HG02610 (cell line): ENCODE measurements around the gene SPTBN1.
"Not testable (repeated sequence)": the region's sequence is repeated elsewhere in the genome, so short reads cannot be mapped to it uniquely, and the experiment has no call there.

Experiments used
- ATAC-seq: cut with Tn5 transposase; IDR thresholded peaks from one replicate; pipeline ENCODE4 v1.9.1; 2021; ENCODE audit warnings: mild to moderate bottlenecking, moderate library complexity; ENCODE audit not compliant: unreplicated experiment

The SPTBN1 gene

GRCh38 chr2:54468673-54469072 lies 12.5 kb downstream of the SPTBN1 start:
- no peak for ATAC-seq

- no peak for ATAC-seq
These were observed 13.4 kb downstream of the SPTBN1 start for GRCh38 chr2:54469484-54470053.

GRCh38 chr2:54470266-54470938 lies 14.3 kb downstream of the SPTBN1 start:
- ATAC-seq = no peak

GRCh38 chr2:54471221-54471711 lies 15.1 kb downstream of the SPTBN1 start:
- peak; percentile 91 for ATAC-seq

GRCh38 chr2:54473851-54474250 lies 17.7 kb downstream of the SPTBN1 start:
- ATAC-seq = no peak

GRCh38 chr2:54475285-54475684 lies 19.2 kb downstream of the SPTBN1 start:
- no peak for ATAC-seq

- ATAC-seq = no peak
These were observed 19.8 kb downstream of the SPTBN1 start for GRCh38 chr2:54475919-54476318.

- no peak for ATAC-seq
These were observed 20.7 kb downstream of the SPTBN1 start for GRCh38 chr2:54476852-54477251.

- no peak for ATAC-seq
These were observed 21.8 kb downstream of the SPTBN1 start for GRCh38 chr2:54477896-54478295.

GRCh38 chr2:54478899-54479298 lies 22.8 kb downstream of the SPTBN1 start:
- no peak for ATAC-seq

- ATAC-seq = no peak
These were observed 23.3 kb downstream of the SPTBN1 start for GRCh38 chr2:54479424-54479823.

- ATAC-seq = no peak
These were observed 23.9 kb downstream of the SPTBN1 start for GRCh38 chr2:54480025-54480424.

- ATAC-seq = no peak
These were observed 25.6 kb downstream of the SPTBN1 start for GRCh38 chr2:54481686-54482085.

GRCh38 chr2:54482715-54483114 lies 26.6 kb downstream of the SPTBN1 start:
- ATAC-seq = no peak

- ATAC-seq = no peak
These were observed 27.3 kb downstream of the SPTBN1 start for GRCh38 chr2:54483426-54483825.

- ATAC-seq = not testable (repeated sequence)
These were observed 29.6 kb downstream of the SPTBN1 start for GRCh38 chr2:54485756-54486155.

GRCh38 chr2:54486766-54487165 lies 30.6 kb downstream of the SPTBN1 start:
- no peak for ATAC-seq

GRCh38 chr2:54490863-54491262 lies 34.7 kb downstream of the SPTBN1 start:
- ATAC-seq = no peak

- ATAC-seq = no peak
These were observed 36.2 kb downstream of the SPTBN1 start for GRCh38 chr2:54492335-54492734.

- no peak for ATAC-seq
These were observed 38.0 kb downstream of the SPTBN1 start for GRCh38 chr2:54494087-54494486.

GRCh38 chr2:54496920-54497319 lies 40.8 kb downstream of the SPTBN1 start:
- no peak for ATAC-seq

GRCh38 chr2:54497763-54498680 lies 41.9 kb downstream of the SPTBN1 start:
- no peak for ATAC-seq
